NCI-H128 (cell line): ENCODE measurements around the gene ICE2.
"Not testable (repeated sequence)": the region's sequence is repeated elsewhere in the genome, so short reads cannot be mapped to it uniquely, and the experiment has no call there.

Source experiments
- DNase-seq: peaks from one replicate; lab custom pipeline; 2025; ENCODE audit not compliant: unreplicated experiment; lab: John Stamatoyannopoulos, UW

The ICE2 gene

DNA sequence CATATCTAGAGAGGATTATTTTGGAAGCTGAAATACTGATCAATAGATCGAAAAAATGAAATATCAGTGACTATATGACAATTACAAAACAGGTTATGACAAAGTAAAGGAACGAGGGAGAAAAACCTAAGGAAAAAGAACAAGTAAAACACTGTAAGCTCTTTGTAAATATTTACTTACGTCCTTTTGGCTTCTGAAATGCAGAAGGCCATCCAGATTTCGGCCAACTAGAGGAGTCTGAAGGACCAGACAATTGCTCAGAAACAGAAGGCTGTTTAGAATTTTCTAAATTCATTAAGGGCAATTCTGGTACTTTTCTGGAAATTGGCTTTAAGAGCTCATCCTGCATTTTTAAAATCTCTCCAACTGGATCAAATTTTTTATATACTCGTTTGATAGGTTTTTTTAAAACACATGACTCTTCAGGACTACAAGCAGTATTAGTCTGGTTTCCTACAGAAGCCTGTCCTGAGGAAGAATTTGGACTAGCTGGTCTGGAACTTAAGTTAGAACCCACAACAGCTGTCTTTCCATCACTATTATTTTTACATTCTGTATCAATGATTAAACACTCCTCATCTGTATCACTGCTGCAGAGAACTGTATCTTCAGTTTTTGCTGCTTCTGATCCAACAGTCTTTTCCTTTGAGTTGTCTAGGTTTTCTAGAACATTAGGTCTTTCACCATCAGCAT, 30.1 kb downstream of the ICE2 start:
- no peak for DNase-seq

- no peak for DNase-seq
These were observed 34.5 kb downstream of the ICE2 start for GRCh38 chr15:60444289-60444912.

DNA sequence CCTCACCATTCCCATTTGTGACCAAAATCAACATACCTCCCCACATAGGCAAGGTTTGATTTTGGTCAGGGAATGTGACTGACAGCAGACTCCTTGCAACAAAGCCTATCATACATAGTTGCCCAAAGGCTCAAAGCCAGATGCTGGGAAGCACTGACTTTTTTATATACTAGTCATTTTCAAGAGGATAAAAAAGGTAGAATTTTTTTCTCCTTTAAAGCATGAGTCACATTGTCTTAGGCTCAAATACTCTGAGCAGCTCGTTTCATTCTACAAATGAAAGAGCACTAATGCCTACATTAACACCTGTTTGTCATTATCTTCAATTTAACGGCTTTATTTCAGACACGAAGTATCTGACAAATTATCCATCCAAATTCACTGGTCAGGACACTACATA, 36.2 kb downstream of the ICE2 start:
- DNase-seq, result no peak

DNA sequence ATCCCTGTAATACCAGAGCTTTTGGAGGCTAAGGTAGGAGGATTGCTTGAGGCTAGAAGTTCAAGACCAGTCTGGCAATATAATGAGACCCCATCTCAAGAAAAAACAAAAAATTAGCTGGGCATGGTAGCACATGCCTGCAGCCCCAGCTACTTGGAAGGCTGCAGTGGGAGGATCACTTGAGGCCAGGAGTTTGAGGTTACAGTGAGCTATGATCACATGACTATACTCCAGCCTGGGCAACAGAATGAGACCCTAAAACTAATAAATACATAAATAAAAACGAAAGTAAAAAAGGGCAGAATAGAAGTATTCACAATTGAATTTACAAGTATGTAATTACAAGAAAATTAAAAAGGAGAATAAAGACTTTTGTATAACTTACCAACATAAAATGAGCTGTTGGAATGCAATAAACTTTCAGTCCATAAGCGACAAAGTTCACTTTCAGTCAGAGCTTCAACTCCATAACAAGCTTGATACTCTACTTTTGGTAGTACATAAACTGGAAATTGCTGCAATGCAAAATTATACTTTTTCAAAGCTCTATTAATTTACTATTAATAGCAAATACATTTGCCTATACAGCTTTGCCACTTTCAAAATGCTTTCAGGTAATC, 36.8 kb downstream of the ICE2 start:
- DNase-seq, result no peak

- DNase-seq, result no peak
These were observed 37.6 kb downstream of the ICE2 start for GRCh38 chr15:60441331-60441730.

DNA sequence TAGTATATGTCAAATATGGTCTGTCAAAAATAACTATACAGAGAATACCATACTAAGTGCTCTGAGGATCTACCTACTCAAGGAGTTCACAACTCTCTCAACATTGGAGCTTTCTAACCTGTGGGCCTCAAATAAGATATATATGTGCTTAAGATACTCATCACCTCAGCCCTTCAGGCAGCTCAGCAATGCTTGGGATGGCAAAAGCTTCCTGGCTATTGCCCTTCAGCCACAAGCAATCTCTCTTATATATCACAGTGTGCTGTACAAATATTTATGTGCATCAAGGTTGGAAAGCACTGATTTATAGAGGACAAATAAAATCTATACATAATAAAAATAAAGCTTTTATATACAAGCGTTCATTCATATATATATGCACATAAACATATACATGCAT, 40.3 kb downstream of the ICE2 start:
- no peak for DNase-seq

DNA sequence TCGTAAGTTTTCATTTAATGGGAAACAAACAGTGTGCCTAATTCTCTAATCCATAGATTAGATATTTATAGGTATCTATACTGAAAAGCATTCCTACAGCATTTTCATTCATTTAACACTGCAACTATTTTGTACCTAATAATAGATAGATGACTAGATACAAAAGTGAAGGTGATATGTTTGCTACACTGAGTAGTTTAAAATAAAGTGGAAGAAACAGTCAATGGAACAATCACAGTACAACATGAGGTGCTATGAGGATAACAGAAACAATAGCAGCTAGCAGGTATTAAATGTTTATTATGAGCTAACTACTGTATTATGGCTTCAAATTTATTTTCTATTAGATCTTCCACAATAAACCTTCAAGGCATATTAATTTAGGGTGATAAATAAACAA, 50.0 kb downstream of the ICE2 start:
- DNase-seq, result no peak

- DNase-seq, result no peak
These were observed 52.0 kb downstream of the ICE2 start for GRCh38 chr15:60426870-60427508.

GRCh38 chr15:60425461-60425860, 53.5 kb downstream of the ICE2 start:
- no peak for DNase-seq

DNA sequence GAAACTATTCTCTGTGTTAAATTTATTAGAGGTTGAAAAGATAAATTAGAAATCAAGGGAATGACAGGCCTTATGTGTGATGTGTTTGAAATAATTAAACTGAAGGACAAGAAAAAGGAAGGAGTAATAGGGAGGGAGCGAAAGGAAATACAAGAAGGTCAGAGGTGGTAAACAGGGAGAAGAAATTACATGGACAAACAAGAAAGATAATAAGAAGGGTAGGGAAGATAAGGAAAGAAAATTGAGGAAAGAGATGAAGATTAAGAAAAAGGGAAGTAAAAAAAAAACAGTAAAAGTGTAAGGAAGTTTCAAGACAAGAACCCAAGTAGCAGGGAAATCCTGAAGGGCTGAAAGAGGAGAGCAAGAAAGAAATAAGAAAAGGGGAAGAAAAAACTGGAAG, 54.9 kb downstream of the ICE2 start:
- no peak for DNase-seq

DNA sequence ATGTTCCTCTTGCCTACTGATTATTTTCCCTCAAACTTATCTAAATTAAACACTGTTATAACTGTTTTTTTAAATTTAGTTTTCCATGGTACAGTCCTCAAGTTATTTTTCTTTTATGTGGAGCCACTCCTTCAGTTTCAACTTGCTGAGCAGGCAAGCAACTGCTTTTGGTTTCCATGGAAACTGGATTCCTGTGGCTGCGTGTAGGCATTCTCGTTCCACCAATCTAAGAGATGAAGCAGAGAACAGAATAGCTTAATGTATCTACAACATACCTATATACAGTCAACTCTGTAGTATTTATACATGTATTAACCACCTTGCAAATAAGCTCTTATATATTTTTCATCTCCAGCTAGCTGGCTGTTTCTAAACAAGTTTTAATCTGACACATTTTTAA, 55.4 kb downstream of the ICE2 start:
- DNase-seq, result no peak

DNA sequence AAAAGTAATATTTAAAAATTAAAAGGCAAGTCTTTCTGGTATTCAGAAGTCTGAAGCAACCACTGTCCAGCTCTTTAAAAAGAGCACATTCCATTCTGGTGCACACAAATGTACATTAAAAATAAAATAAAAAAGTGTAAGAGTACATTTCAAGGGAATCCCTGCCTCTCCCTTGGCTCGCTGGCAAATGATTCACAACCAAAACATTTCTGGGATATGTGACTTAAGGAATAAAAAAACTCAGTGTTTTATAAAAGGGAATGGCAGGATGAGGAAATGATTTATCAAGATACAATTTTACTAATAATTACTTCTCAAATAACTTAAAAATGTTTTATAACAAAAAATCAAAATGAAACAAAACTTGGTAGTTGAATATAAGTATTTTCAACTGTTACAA, 57.4 kb downstream of the ICE2 start:
- DNase-seq, result no peak

GRCh38 chr15:60420203-60420716, 58.7 kb downstream of the ICE2 start:
- no peak for DNase-seq

GRCh38 chr15:60419753-60420152, 59.2 kb downstream of the ICE2 start:
- DNase-seq, result no peak

GRCh38 chr15:60418096-60418495, 60.8 kb downstream of the ICE2 start:
- DNase-seq, result no peak

DNA sequence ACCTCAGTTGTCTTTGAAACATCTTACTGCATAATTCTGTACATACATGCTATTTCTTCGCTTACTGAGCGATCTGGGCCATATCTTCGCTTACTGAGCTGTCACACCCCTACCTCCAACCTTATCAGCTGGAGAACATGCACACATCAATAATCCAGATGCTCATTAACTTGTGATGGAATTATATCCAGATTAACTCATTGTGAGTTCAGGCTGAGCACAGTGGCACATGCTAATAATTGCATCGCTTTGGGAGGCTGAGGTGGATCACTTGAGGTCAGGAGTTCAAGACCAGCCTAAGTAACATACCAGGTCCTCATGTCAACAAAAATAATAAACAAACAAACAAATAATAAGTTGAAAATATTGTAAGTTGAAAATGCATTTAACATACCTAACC, 61.8 kb downstream of the ICE2 start:
- no peak for DNase-seq

DNA sequence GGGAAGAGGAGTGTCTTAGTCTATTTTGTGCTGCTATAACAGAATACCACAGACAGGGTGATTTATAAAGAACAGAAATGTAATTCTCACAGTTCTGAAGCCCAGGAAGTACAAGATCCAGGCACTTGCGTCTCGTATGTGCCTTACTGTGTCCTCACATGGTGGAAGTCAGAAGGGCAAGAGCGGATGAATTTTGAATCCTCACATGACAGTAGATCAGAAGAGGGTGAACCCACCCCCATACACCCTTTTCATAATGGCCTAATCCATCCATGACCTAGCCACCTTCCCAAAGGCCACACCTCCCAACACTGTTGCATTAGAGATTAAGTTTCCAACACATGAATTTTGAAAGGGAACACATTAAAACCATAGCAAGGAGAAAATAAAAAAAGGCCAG, 62.5 kb downstream of the ICE2 start:
- DNase-seq, result no peak

DNA sequence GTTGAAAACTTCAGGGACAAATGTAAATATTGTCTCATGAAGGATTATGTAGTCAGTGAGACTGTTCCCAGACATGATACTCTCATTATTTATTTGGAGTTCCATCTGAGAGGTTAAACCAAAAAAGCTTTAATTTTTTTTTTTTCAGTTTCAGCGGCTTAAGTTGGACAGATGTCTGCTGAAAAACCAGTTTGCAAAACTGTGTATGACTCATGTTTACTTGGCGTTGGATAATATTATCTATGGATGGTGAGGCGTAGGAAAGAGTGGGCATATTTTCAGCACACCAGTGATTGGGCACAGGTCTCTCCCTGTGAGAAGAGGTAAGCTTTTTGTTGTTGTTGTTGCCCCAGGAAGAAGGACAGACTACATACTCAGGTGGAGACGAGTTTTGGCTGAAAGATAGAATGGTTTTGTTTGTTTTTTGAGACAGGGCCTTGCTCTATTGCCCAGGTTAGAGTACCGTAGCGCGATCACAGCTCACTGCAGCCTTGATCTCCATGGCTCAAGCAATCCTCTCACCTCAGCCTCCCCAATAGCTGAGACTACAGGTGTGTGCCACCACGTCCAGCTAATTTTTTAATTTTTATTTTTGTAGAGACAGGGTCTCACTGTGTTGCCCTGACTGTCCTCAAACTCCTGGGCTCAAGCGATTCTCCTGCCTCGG, 64.8 kb downstream of the ICE2 start:
- DNase-seq, result no peak

GRCh38 chr15:60413231-60413824, 65.6 kb downstream of the ICE2 start:
- no peak for DNase-seq

DNA sequence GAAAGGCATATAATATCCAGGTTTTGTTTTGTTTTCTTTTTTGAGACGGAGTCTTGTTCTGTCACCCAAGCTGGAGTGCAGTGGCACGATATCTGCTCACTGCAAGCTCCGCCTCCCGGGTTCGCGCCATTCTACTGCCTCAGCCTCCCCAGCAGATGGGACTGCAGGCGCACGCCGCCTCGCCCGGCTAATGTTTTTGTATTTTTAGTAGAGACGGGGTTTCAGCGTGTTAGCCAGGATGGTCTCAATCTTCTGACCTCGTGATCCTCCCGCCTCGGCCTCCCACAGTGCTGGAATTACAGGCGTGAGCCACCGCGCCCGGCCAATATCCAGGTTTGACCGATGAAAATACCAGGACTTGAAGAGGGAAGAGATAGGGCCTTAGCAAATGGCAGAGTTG, 66.1 kb downstream of the ICE2 start:
- not testable (repeated sequence) for DNase-seq
